ENCODE data around the gene KIR2DL1. TPM values are rescaled to one million over a fixed set of nuclear protein-coding genes. Genes with fewer than 3 reads are reported as not detected.
"Not testable (repeated sequence)": the region's sequence is repeated elsewhere in the genome, so short reads cannot be mapped to it uniquely, and the experiment has no call there.

Gene KIR2DL1
- total RNA-seq: not detected

DNA sequence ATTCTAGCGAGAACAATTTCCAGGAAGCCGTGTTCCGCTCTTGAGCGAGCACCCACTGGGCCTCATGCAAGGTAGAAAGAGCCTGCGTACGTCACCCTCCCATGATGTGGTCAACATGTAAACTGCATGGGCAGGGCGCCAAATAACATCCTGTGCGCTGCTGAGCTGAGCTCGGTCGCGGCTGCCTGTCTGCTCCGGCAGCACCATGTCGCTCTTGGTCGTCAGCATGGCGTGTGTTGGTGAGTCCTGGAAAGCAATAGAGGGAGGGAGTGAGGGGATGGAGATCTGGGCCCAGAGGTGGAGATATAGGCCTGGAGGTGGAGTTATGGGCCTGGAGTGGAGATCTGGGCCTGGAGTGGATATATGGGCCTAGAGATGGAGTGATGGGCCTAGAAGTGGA, at the start of gene KIR2DL1:
Gene KIR2DL1 (plus strand): TSS at position 148 of the 400 bp plus-strand sequence. CDS start 58 bp downstream, at position 206.
- not testable (repeated sequence) for H3K4me3 ChIP-seq, H3K36me3 ChIP-seq, ATAC-seq, H3K4me1 ChIP-seq, H3K27me3 ChIP-seq, H3K27ac ChIP-seq
- WGBS, 2 donors (ENCODE audit: low coverage in 1 of 2): 92% methylated on average over 6 of the region's 15 CpGs; no CpG with 5 or more reads in 1 of the 2 donors
- H3K9me3 ChIP-seq: peaks cover 0 to 12% (median 0%) of the 10 kb centered on the region in 3 donors

DNA sequence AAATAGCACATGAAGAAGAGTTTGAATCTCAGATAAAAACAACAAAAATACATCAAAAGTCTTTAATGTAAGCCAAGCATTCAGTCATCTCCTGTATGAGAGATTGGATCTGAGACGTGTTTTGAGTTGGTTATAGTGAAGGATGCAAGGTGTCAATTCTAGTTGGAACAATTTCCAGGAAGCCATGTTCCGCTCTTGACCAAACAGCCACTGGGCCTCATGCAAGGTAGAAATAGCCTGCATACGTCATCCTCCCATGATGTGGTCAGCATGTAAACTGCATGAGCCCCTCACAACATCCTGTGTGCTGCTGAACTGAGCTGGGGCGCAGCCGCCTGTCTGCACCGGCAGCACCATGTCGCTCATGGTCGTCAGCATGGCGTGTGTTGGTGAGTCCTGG, 45.5 kb upstream of the KIR2DL1 start, which contains the start of gene KIR3DL3:
Gene KIR3DL3 (plus strand): TSS at position 301 of the 400 bp plus-strand sequence. CDS start 55 bp downstream, at position 356.
- Histone ChIP-seq H3K27me3 (peaks cover 5% of the 10 kb centered on the region), H3K4me3 (no peak within 1 kb of the TSS), H3K27ac (no peak within 1 kb of the TSS), H3K9me3 (peaks cover 0 to 29% (median 0%) of the 10 kb centered on the region in 3 donors), H3K36me3 (no peaks in the 10 kb centered on the region), H3K4me1 (no peaks in the 10 kb centered on the region)
- no peak for ATAC-seq
- TF ChIP-seq, protein P1, sequence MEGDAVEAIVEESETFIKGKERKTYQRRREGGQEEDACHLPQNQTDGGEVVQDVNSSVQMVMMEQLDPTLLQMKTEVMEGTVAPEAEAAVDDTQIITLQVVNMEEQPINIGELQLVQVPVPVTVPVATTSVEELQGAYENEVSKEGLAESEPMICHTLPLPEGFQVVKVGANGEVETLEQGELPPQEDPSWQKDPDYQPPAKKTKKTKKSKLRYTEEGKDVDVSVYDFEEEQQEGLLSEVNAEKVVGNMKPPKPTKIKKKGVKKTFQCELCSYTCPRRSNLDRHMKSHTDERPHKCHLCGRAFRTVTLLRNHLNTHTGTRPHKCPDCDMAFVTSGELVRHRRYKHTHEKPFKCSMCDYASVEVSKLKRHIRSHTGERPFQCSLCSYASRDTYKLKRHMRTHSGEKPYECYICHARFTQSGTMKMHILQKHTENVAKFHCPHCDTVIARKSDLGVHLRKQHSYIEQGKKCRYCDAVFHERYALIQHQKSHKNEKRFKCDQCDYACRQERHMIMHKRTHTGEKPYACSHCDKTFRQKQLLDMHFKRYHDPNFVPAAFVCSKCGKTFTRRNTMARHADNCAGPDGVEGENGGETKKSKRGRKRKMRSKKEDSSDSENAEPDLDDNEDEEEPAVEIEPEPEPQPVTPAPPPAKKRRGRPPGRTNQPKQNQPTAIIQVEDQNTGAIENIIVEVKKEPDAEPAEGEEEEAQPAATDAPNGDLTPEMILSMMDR (IDR thresholded peaks at IDR 0.05): no peak
- TF ChIP-seq POLR2A (IDR thresholded peaks at IDR 0.05): no peak
- TF ChIP-seq POLR2AphosphoS5 (IDR thresholded peaks at IDR 0.05): no peak
- no peak for TF ChIP-seq EP300 (IDR thresholded peaks at IDR 0.05)
- 72% methylated on average over 2 of the region's 9 CpGs; no CpG with 5 or more reads in 1 of the 2 donors for WGBS, 2 donors (ENCODE audit: low coverage in 1 of 2)

DNA sequence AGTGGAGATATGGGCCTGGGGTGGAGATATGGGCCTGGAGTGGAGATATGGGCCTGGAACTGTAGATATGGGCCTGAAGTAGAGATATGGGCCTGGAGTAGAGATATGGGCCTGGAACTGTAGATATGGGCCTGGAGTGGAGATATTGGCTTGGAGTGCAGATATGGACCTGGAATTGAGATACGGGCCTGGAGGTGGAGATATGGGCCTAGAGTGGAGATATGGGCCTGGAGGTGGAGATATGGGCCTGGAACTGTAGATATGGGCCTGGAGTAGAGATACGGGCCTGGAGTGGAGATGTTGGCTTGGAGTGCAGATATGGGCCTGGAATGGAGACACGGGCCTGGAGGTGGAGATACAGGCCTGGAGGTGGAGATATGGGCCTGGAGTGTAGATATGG, 44.9 kb upstream of the KIR2DL1 start:
- no peaks in the 10 kb centered on the region for H3K4me1 ChIP-seq
- peaks cover 0 to 24% (median 0%) of the 10 kb centered on the region in 3 donors for H3K9me3 ChIP-seq
- H3K27ac ChIP-seq: no peak overlapping the region
- TF ChIP-seq EP300 (IDR thresholded peaks at IDR 0.05): no peak
- no peak for TF ChIP-seq POLR2AphosphoS5 (IDR thresholded peaks at IDR 0.05)
- TF ChIP-seq, protein P1 (IDR thresholded peaks at IDR 0.05): no peak
- TF ChIP-seq POLR2A (IDR thresholded peaks at IDR 0.05): no peak
- no peak for ATAC-seq
- no peaks in the 10 kb centered on the region for H3K36me3 ChIP-seq
- 56 to 74% methylated on average over 3 of the region's 3 CpGs for WGBS, 2 donors (ENCODE audit: low coverage in 1 of 2)
- no peak overlapping the region for H3K4me3 ChIP-seq
- peaks cover 5% of the 10 kb centered on the region for H3K27me3 ChIP-seq

DNA sequence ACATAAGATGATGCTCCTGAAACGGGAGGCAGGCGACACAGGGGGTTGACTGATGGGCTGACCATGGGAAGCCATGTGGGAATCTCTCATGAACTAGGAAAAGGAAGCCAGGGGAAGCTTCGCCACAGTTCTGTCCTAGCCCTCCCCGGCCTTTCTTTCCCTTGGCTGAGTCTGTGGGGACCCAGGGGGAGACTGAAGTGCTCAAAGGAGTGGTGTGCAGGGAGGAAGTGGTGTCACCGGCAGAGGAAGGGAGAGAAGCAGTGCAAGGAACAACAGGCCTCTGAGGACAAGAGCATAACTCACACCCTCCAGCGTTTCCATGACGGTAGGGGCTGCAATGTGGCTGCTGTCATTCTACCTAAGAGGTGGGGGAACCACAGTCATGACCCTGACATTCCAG, 44.3 kb upstream of the KIR2DL1 start:
- TF ChIP-seq POLR2AphosphoS5 (IDR thresholded peaks at IDR 0.05): no peak
- TF ChIP-seq EP300 (IDR thresholded peaks at IDR 0.05): no peak
- TF ChIP-seq, protein P1 (IDR thresholded peaks at IDR 0.05): no peak
- no peak for TF ChIP-seq POLR2A (IDR thresholded peaks at IDR 0.05)
- ATAC-seq: no peak
- WGBS, 2 donors (ENCODE audit: low coverage in 1 of 2): 60 to 71% methylated on average over 2 to 4 of the region's 7 CpGs

DNA sequence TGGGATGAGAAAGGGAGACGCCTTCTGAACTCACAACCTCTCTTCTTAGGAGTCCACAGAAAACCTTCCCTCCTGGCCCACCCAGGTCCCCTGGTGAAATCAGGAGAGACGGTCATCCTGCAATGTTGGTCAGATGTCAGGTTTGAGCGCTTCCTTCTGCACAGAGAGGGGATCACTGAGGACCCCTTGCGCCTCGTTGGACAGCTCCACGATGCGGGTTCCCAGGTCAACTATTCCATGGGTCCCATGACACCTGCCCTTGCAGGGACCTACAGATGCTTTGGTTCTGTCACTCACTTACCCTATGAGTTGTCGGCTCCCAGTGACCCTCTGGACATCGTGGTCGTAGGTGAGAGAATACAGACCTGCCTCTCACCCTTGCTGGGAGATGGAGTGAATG, 42.0 kb upstream of the KIR2DL1 start:
- 63 to 100% methylated on average over 3 of the region's 10 CpGs for WGBS, 2 donors (ENCODE audit: low coverage in 1 of 2)
- no peaks in the 10 kb centered on the region for H3K36me3 ChIP-seq
- peaks cover 7% of the 10 kb centered on the region for H3K27me3 ChIP-seq
- no peak for TF ChIP-seq POLR2A (IDR thresholded peaks at IDR 0.05)
- no peak for TF ChIP-seq POLR2AphosphoS5 (IDR thresholded peaks at IDR 0.05)
- TF ChIP-seq EP300 (IDR thresholded peaks at IDR 0.05): no peak
- TF ChIP-seq, protein P1 (IDR thresholded peaks at IDR 0.05): no peak
- H3K4me3 ChIP-seq: no peak overlapping the region
- no peaks in the 10 kb centered on the region for H3K4me1 ChIP-seq
- ATAC-seq: no peak
- H3K9me3 ChIP-seq: no peaks in the 10 kb centered on the region
- H3K27ac ChIP-seq: no peak overlapping the region

More for the DNA sequence above, 44.3 kb upstream of the KIR2DL1 start:
- Histone ChIP-seq H3K4me1 (no peaks in the 10 kb centered on the region), H3K27ac (no peak overlapping the region), H3K27me3 (peaks cover 5% of the 10 kb centered on the region), H3K4me3 (no peak overlapping the region), H3K36me3 (no peaks in the 10 kb centered on the region), H3K9me3 (peaks cover 0 to 17% (median 0%) of the 10 kb centered on the region in 3 donors)
